H1 (cell line): ENCODE data around the gene VPS52. TPM values are rescaled to one million over a fixed set of nuclear protein-coding genes. Genes with fewer than 3 reads are reported as not detected.
A peak's percentile ranks its signal among the peaks of the same experiment; 100 is the strongest.

Experiments
- USF2 ChIP-seq: IDR thresholded peaks from 2 replicates; pipeline ENCODE4 v1.6.1; 2011; ENCODE audit warnings: low read length, improper control_type of control experiment
- polyA plus RNA-seq, 7 experiments: library from polyadenylated mRNA; depleted of rRNA in 3 of 7; stranded (reverse) in 5 of 7; unstranded in 2 of 7; fragments of >200 nt in 5 of 7; fragments of 200-250 nt in 2 of 7; gene quantifications; 1 replicate in 5 of 7; 2 replicates in 1 of 7; 4 replicates in 1 of 7; pipeline versions ENCODE4 v1.2.1 to v1.2.3, GENCODE V29; 2011 to 2013; ENCODE audit warnings: missing spikeins in 2 of 7, mixed read lengths in 2 of 7
- total RNA-seq: library from RNA; stranded (reverse); fragmentation: NEBNext Ultra II Directional; extraction: Animal tissue kit (Norgen Biotek cat#: 25700); gene quantifications from 2 replicates; pipeline ENCODE4 v1.2.1, GENCODE V29; 2021

VPS52 gene
- total and polyA plus RNA-seq, 2 of the 8 experiments (the other 6 are each of a cell fraction or from before 2014, with no cell fraction given) = 36.5 to 86.3 TPM

- TF ChIP-seq USF2 = peak; percentile 26; the same call in 1 of the 2 replicates
Observed at GRCh38 chr6:33314515-33314942, 42.9 kb upstream of the VPS52 start (continued).
